Stimulated activated CD8-positive, alpha-beta memory T cell treated with anti-CD3 and anti-CD28 coated beads, Interleukin-2, amount 100 ng/mL, for 1 hour (primary cell): ENCODE results near the gene SH3TC1.

ENCODE experiments used
- DNase-seq, 2 donors: peaks; one replicate each; pipeline ENCODE4 v3.0.0-alpha.2; 2020; ENCODE audit warnings: low read depth in 2 of 2

The SH3TC1 gene

GRCh38 chr4:8180310-8181093 lies 18.6 kb upstream of the SH3TC1 start:
- no peak for DNase-seq

GRCh38 chr4:8181119-8181518 lies 18.0 kb upstream of the SH3TC1 start:
- no peak for DNase-seq

GRCh38 chr4:8181844-8182243 lies 17.2 kb upstream of the SH3TC1 start:
- no peak for DNase-seq

GRCh38 chr4:8182294-8182693 lies 16.8 kb upstream of the SH3TC1 start:
- no peak for DNase-seq

GRCh38 chr4:8182858-8183725 lies 16.0 kb upstream of the SH3TC1 start:
- DNase-seq = no peak

- DNase-seq = no peak
These were observed 15.0 kb upstream of the SH3TC1 start for GRCh38 chr4:8184061-8184460.

- no peak for DNase-seq
These were observed 13.8 kb upstream of the SH3TC1 start for GRCh38 chr4:8185295-8185694.

GRCh38 chr4:8185930-8186329 lies 13.2 kb upstream of the SH3TC1 start:
- DNase-seq = no peak

- DNase-seq = no peak
These were observed 11.0 kb upstream of the SH3TC1 start for GRCh38 chr4:8188085-8188484.

- DNase-seq = no peak
These were observed 10.1 kb upstream of the SH3TC1 start for GRCh38 chr4:8188743-8189550.

GRCh38 chr4:8189551-8190466 lies 9.3 kb upstream of the SH3TC1 start:
- no peak for DNase-seq

- DNase-seq = no peak
These were observed 7.8 kb upstream of the SH3TC1 start for GRCh38 chr4:8191136-8191747.

- no peak for DNase-seq
These were observed 6.0 kb upstream of the SH3TC1 start for GRCh38 chr4:8192748-8193738.

GRCh38 chr4:8194306-8195242 lies 4.5 kb upstream of the SH3TC1 start:
- no peak for DNase-seq

- no peak for DNase-seq
These were observed 3.7 kb upstream of the SH3TC1 start for GRCh38 chr4:8195431-8195830.

GRCh38 chr4:8195841-8196458 lies 3.1 kb upstream of the SH3TC1 start:
- no peak for DNase-seq

GRCh38 chr4:8197521-8197920 lies 1.6 kb upstream of the SH3TC1 start:
- DNase-seq = no peak
